Measurements from ENCODE around the gene YBX1.

- TF ChIP-seq CTCF (IDR thresholded peaks at IDR 0.05), result no peak
- no peak for TF ChIP-seq EP300 (IDR thresholded peaks at IDR 0.05)
- TF ChIP-seq POLR2A (IDR thresholded peaks at IDR 0.05), result no peak
These were observed 64.4 kb downstream of the YBX1 start for GRCh38 chr1:42746436-42747105.

All from upper lobe of left lung (tissue), 4 donors.